DOHH2 (cell line): ENCODE results near the gene PCAT6.

Source experiments
- H3F3A ChIP-seq: fragments of 200-600 bp; sonication (generic), shearing (Covaris generic); 2 replicates; pipeline ENCODE4 v1.6.0; 2016; ENCODE audit warnings: antibody characterized with exemption, mild to moderate bottlenecking; ENCODE audit not compliant: control insufficient read depth, insufficient read depth
- H3K27ac ChIP-seq: fragments of 200-600 bp; sonication (generic); 2 replicates; pipeline ENCODE4 v1.5.1; 2014; ENCODE audit warnings: low read depth, mild to moderate bottlenecking, low read length, moderate library complexity
- H3K27me3 ChIP-seq: fragments of 200-600 bp; sonication (generic); 2 replicates; pipeline ENCODE4 v1.6.1; 2014; ENCODE audit warnings: mild to moderate bottlenecking, low read length, mixed read lengths; ENCODE audit not compliant: control insufficient read depth
- H3K36me3 ChIP-seq: fragments of 200-600 bp; sonication (generic); 2 replicates; pipeline ENCODE4 v1.6.1; 2014; ENCODE audit warnings: mild to moderate bottlenecking, low read length, moderate library complexity, mixed read lengths; ENCODE audit not compliant: control insufficient read depth
- H3K4me1 ChIP-seq: fragments of 200-600 bp; sonication (generic); 2 replicates; pipeline ENCODE4 v1.6.1; 2014; ENCODE audit warnings: mild to moderate bottlenecking, low read length, mixed read lengths; ENCODE audit not compliant: control insufficient read depth
- H3K4me2 ChIP-seq: fragments of 200-600 bp; sonication (generic); 2 replicates; pipeline ENCODE4 v1.6.0; 2014; ENCODE audit warnings: mild to moderate bottlenecking, low read length, moderate library complexity
- H3K4me3 ChIP-seq: fragments of 200-600 bp; sonication (generic); 2 replicates; pipeline ENCODE4 v1.5.1; 2014; ENCODE audit warnings: mild to moderate bottlenecking, low read length, mixed read lengths
- H3K79me2 ChIP-seq: fragments of 200-600 bp; sonication (generic); 2 replicates; pipeline ENCODE4 v1.6.1; 2014; ENCODE audit warnings: mild to moderate bottlenecking, low read length, mixed read lengths; ENCODE audit not compliant: control insufficient read depth
- H3K9me2 ChIP-seq: fragments of 200-600 bp; sonication (generic); replicated peaks from 2 replicates; pipeline ENCODE4 v1.6.1; 2014; ENCODE audit warnings: mild to moderate bottlenecking, low read length, mixed read lengths; ENCODE audit not compliant: control insufficient read depth
- H3K9me3 ChIP-seq: fragments of 200-600 bp; sonication (generic); 2 replicates; pipeline ENCODE4 v1.6.1; 2014; ENCODE audit warnings: antibody characterized with exemption, low read length, mixed read lengths; ENCODE audit not compliant: control insufficient read depth, insufficient read depth
- H4K20me1 ChIP-seq: fragments of 200-600 bp; sonication (generic); 2 replicates; pipeline ENCODE4 v1.6.0; 2014; ENCODE audit warnings: low read depth, mild to moderate bottlenecking, antibody characterized with exemption, low read length, moderate library complexity; ENCODE audit not compliant: control insufficient read depth, insufficient read depth
- EZH2phosphoT487 ChIP-seq: fragments of 200-600 bp; sonication (generic); IDR thresholded peaks from 2 replicates; pipeline ENCODE4 v1.6.1; 2017; ENCODE audit warnings: borderline replicate concordance, mild to moderate bottlenecking, antibody characterized with exemption, low read length, moderate library complexity, mixed read lengths
- TF ChIP-seq, protein P1 (sequence below): fragments of 200-600 bp; sonication (generic); IDR thresholded peaks from one replicate; pipeline ENCODE4 v1.5.1; 2014; ENCODE audit warnings: antibody characterized with exemption, mild to moderate bottlenecking, low read depth, low read length; ENCODE audit not compliant: poor library complexity, severe bottlenecking

PCAT6 gene

GRCh38 chr1:202844259-202844658 is 33.5 kb downstream of the PCAT6 start:
- H3K9me2 ChIP-seq, result no peaks in the 10 kb centered on the region
- no peaks in the 10 kb centered on the region for H3K27me3 ChIP-seq
- H3K27ac ChIP-seq, result no peak overlapping the region
- no peaks in the 10 kb centered on the region for H3K79me2 ChIP-seq
- no peaks in the 10 kb centered on the region for H3F3A ChIP-seq
- no peak for TF ChIP-seq EZH2phosphoT487
- TF ChIP-seq, protein P1, sequence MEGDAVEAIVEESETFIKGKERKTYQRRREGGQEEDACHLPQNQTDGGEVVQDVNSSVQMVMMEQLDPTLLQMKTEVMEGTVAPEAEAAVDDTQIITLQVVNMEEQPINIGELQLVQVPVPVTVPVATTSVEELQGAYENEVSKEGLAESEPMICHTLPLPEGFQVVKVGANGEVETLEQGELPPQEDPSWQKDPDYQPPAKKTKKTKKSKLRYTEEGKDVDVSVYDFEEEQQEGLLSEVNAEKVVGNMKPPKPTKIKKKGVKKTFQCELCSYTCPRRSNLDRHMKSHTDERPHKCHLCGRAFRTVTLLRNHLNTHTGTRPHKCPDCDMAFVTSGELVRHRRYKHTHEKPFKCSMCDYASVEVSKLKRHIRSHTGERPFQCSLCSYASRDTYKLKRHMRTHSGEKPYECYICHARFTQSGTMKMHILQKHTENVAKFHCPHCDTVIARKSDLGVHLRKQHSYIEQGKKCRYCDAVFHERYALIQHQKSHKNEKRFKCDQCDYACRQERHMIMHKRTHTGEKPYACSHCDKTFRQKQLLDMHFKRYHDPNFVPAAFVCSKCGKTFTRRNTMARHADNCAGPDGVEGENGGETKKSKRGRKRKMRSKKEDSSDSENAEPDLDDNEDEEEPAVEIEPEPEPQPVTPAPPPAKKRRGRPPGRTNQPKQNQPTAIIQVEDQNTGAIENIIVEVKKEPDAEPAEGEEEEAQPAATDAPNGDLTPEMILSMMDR, result no peak
- peaks cover 15% of the 10 kb centered on the region for H3K4me1 ChIP-seq
- H4K20me1 ChIP-seq, result no peaks in the 10 kb centered on the region
- no peak overlapping the region for H3K4me3 ChIP-seq
- H3K36me3 ChIP-seq, result no peaks in the 10 kb centered on the region
- no peaks in the 10 kb centered on the region for H3K9me3 ChIP-seq
- no peak overlapping the region for H3K4me2 ChIP-seq

DNA sequence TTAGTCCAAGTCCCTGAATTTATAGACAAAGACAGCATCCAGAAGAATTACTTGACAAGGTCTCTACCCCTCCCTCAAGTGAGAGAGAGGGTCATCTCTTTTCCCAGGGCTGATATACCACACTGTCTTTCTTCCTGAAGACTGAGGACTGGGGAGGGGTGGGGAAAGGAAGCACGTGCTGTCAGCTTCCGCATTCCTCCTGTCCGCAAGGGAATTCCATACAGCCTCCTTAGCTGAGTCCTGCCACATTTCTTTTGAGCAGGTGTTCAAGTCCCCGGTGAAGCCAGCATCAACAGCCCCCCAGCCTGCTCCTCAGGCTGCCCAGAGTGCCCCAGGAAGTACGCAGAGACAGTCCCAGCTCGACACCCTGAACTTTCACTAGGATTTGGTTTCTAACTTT is 34.2 kb downstream of the PCAT6 start:
- peaks cover 19% of the 10 kb centered on the region for H3K4me1 ChIP-seq
- no peaks in the 10 kb centered on the region for H3K9me3 ChIP-seq
- H3F3A ChIP-seq, result no peaks in the 10 kb centered on the region
- H3K4me2 ChIP-seq, result no peak overlapping the region
- H3K27ac ChIP-seq, result no peak overlapping the region
- no peaks in the 10 kb centered on the region for H4K20me1 ChIP-seq
- H3K9me2 ChIP-seq, result no peaks in the 10 kb centered on the region
- no peaks in the 10 kb centered on the region for H3K27me3 ChIP-seq
- no peak overlapping the region for H3K4me3 ChIP-seq
- TF ChIP-seq, protein P1, result no peak
- no peak for TF ChIP-seq EZH2phosphoT487
- no peaks in the 10 kb centered on the region for H3K79me2 ChIP-seq
- no peaks in the 10 kb centered on the region for H3K36me3 ChIP-seq

GRCh38 chr1:202848191-202848542 is 37.4 kb downstream of the PCAT6 start:
- no peaks in the 10 kb centered on the region for H3K9me3 ChIP-seq
- H3K27me3 ChIP-seq, result no peaks in the 10 kb centered on the region
- TF ChIP-seq, protein P1, result no peak
- TF ChIP-seq EZH2phosphoT487, result no peak
- H3K9me2 ChIP-seq, result no peaks in the 10 kb centered on the region
- H3K79me2 ChIP-seq, result no peaks in the 10 kb centered on the region
- no peaks in the 10 kb centered on the region for H3F3A ChIP-seq
- H3K4me2 ChIP-seq, result peak overlapping the region; percentile 35
- H4K20me1 ChIP-seq, result no peaks in the 10 kb centered on the region
- peaks cover 34% of the 10 kb centered on the region for H3K4me1 ChIP-seq
- H3K36me3 ChIP-seq, result no peaks in the 10 kb centered on the region
- H3K27ac ChIP-seq, result no peak overlapping the region
- no peak overlapping the region for H3K4me3 ChIP-seq
